HG03039 (cell line): Measurements from ENCODE around the gene TUNAR.
"Not testable (repeated sequence)": the region's sequence is repeated elsewhere in the genome, so short reads cannot be mapped to it uniquely, and the experiment has no call there.

ENCODE experiments used
- ATAC-seq: cut with Tn5 transposase; IDR thresholded peaks from one replicate; pipeline ENCODE4 v1.9.1; 2021; ENCODE audit warnings: mild to moderate bottlenecking, moderate library complexity; ENCODE audit not compliant: unreplicated experiment

TUNAR gene

DNA sequence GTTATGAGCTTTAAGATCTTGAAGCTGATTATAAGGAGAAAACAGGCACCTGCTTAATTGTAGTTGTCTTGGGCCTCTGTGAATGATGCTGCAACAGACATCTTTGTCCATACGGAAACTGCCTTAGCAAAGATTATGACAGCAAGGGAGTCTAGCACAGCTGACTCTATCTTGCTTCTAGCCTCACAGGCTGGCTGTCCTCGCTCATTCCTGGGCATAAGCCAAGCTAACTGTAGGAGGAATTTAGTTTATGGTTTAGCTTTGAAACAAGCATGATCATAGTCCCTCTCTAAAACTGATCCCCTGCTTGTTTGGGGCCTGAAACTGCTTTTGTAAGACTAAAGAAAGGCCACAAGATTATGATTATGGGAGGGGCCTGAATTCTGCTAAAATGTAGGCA is 88.3 kb downstream of the TUNAR start:
- no peak for ATAC-seq

DNA sequence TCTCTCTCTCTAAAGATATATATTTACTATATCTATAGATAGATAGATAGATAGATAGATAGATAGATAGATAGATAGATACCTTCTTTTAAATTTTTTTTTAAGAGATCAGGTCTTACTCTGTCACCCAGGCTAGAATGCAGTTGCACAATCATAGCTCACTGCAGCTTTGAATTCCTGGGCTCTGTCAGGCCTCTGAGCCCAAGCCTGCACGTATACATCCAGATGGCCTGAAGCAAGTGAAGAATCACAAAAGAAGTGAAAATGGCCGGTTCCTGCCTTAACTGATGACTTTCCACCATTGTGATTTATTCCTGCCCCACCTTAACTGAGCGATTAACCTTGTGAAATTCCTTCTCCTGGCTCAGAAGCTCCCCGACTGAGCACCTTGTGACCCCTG is 91.4 kb downstream of the TUNAR start:
- ATAC-seq, result not testable (repeated sequence)
